ENCODE results near the gene EIF3J.

DNA sequence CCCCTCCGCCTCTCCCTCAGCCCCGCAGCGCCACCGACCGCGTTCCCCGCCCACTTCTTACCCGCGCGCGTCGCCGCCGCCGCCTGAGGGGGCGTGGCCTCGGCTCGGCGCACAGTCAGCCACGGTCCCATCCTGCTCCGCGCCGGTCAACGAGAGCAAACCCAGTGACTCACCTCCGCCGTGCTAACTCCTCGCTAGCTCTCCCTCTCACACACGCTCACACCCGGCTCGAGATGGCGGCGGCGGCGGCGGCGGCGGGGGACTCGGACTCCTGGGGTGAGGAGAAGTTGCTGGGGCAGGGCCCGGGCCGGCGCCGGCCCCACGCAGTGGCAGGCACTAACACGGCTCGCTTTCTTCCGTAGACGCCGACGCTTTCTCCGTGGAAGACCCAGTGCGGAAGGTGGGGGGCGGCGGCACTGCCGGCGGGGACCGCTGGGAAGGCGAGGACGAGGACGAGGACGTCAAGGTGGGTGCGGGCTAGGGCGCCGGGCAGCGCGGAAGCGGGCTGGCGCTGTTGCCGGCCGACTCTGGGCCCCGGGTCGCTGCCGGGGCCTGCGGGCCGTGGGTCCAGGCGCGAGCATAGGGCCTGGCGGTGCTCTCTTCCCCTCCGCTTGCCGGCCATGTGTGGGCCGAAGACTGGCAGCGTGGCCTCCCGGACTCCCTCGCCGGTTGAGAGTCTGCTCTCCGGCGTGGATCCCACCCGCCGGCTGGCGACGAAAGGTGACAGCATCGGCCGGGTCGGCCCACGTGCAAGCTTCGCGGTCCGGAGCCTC lies at the start of gene EIF3J:
- no peak for TF ChIP-seq RFX5 (IDR thresholded peaks at IDR 0.05)
- TF ChIP-seq POLR2A (IDR thresholded peaks at IDR 0.05; ENCODE audit: low read length), result peak; percentile 57
- TF ChIP-seq, protein P1, sequence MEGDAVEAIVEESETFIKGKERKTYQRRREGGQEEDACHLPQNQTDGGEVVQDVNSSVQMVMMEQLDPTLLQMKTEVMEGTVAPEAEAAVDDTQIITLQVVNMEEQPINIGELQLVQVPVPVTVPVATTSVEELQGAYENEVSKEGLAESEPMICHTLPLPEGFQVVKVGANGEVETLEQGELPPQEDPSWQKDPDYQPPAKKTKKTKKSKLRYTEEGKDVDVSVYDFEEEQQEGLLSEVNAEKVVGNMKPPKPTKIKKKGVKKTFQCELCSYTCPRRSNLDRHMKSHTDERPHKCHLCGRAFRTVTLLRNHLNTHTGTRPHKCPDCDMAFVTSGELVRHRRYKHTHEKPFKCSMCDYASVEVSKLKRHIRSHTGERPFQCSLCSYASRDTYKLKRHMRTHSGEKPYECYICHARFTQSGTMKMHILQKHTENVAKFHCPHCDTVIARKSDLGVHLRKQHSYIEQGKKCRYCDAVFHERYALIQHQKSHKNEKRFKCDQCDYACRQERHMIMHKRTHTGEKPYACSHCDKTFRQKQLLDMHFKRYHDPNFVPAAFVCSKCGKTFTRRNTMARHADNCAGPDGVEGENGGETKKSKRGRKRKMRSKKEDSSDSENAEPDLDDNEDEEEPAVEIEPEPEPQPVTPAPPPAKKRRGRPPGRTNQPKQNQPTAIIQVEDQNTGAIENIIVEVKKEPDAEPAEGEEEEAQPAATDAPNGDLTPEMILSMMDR (IDR thresholded peaks at IDR 0.05), result no peak

Measured in A549 (cell line).